ACHN (cell line): ENCODE data around the gene PRSS57.
"Not testable (repeated sequence)": the region's sequence is repeated elsewhere in the genome, so short reads cannot be mapped to it uniquely, and the experiment has no call there.

Experiments
- DNase-seq: peaks from one replicate; pipeline ENCODE4 v3.0.0-alpha.2; 2015
- in situ Hi-C: cut with HindIII; loops from 2 replicates; pipeline ENCODE4 v1.10.0; 2017; ENCODE audit warnings: low sequenced_read_pairs, low pct_ligation_motif_present, low pct_unique_long_range_greater_than_20kb

The PRSS57 gene

GRCh38 chr19:695352-695949 is at the start of gene PRSS57:
Gene PRSS57 (minus strand): TSS chr19:695452. CDS start chr19:695430, 22 bp downstream.
- in situ Hi-C loops: no loop called here
- DNase-seq: no peak

- no peak for DNase-seq
- in situ Hi-C loops: no loop called here
Observed at GRCh38 chr19:743168-743687, 48.0 kb upstream of the PRSS57 start.

- no peak for DNase-seq
- in situ Hi-C loops: no loop called here
Observed at GRCh38 chr19:742540-743075, 47.4 kb upstream of the PRSS57 start.

- DNase-seq: peak; percentile 31
- in situ Hi-C loops: no loop called here
Observed at GRCh38 chr19:741506-742131, 46.4 kb upstream of the PRSS57 start.

GRCh38 chr19:740816-741505 is 45.7 kb upstream of the PRSS57 start:
- in situ Hi-C loops, DNase-seq: not testable (repeated sequence)

- in situ Hi-C loops: no loop called here
- no peak for DNase-seq
Observed at GRCh38 chr19:739998-740715, 44.9 kb upstream of the PRSS57 start.

GRCh38 chr19:738509-739128 is 43.4 kb upstream of the PRSS57 start:
- in situ Hi-C loops: no loop called here
- DNase-seq: no peak

- DNase-seq: peak; percentile 44
- in situ Hi-C loops: no loop called here
Observed at GRCh38 chr19:737591-738093, 42.4 kb upstream of the PRSS57 start.

GRCh38 chr19:736125-736524 is 40.9 kb upstream of the PRSS57 start:
- in situ Hi-C loops: no loop called here
- no peak for DNase-seq

GRCh38 chr19:734716-735115 is 39.5 kb upstream of the PRSS57 start:
- peak; percentile 65 for DNase-seq
- in situ Hi-C loops: no loop called here

GRCh38 chr19:732148-733069 is 37.2 kb upstream of the PRSS57 start:
- DNase-seq: no peak
- in situ Hi-C loops: no loop called here

GRCh38 chr19:731000-731399 is 35.7 kb upstream of the PRSS57 start:
- DNase-seq: no peak
- in situ Hi-C loops: no loop called here

GRCh38 chr19:729965-730668 is 34.9 kb upstream of the PRSS57 start:
- in situ Hi-C loops: no loop called here

GRCh38 chr19:729564-729963 is 34.3 kb upstream of the PRSS57 start:
- DNase-seq, in situ Hi-C loops: not testable (repeated sequence)

More at GRCh38 chr19:729965-730668, 34.9 kb upstream of the PRSS57 start:
- no peak for DNase-seq

GRCh38 chr19:728011-728410 is 32.8 kb upstream of the PRSS57 start:
- DNase-seq: no peak
- in situ Hi-C loops: no loop called here

- no peak for DNase-seq
- in situ Hi-C loops: no loop called here
Observed at GRCh38 chr19:726993-727956, 32.0 kb upstream of the PRSS57 start.
